Measurements from ENCODE around the gene GRIN2A.

GRCh38 chr16:9847146-9847545 lies 335.1 kb downstream of the GRIN2A start:
- no peak for TF ChIP-seq EZH2 (IDR thresholded peaks at IDR 0.05; ENCODE audit: insufficient read depth, poor library complexity, severe bottlenecking)
- no peak for TF ChIP-seq EZH2phosphoT487 (IDR thresholded peaks at IDR 0.05; ENCODE audit: insufficient read depth, low read depth)

All from GM23248 (cell line).